Upper lobe of right lung (tissue), 1 donor: ENCODE results near the gene CD93. TPM values are rescaled to one million over a fixed set of nuclear protein-coding genes. Genes with fewer than 3 reads are reported as not detected.

Experiments
- ATAC-seq: fragments of 200-7000 bp; cut with Tn5 transposase; one replicate; pipeline ENCODE4 v1.9.1; 2020; ENCODE audit warnings: mild to moderate bottlenecking, moderate library complexity
- DNase-seq: peaks from one replicate; pipeline ENCODE4 v3.0.0-alpha.2; 2020
- H3K27ac ChIP-seq: fragments of 200-600 bp; one replicate; pipeline ENCODE4 v1.8.0; 2022
- H3K27me3 ChIP-seq: fragments of 200-600 bp; one replicate; pipeline ENCODE4 v1.8.0; 2022; ENCODE audit warnings: mild to moderate bottlenecking
- H3K36me3 ChIP-seq: fragments of 200-600 bp; one replicate; pipeline ENCODE4 v1.8.0; 2022
- H3K4me1 ChIP-seq: fragments of 200-600 bp; one replicate; pipeline ENCODE4 v1.8.0; 2022
- H3K4me3 ChIP-seq: fragments of 200-600 bp; one replicate; pipeline ENCODE4 v1.8.0; 2022; ENCODE audit warnings: mild to moderate bottlenecking
- H3K9me3 ChIP-seq: fragments of 200-600 bp; one replicate; pipeline ENCODE4 v1.8.0; 2022
- CTCF ChIP-seq: fragments of 200-600 bp; IDR thresholded peaks from one replicate; pipeline ENCODE4 v1.8.0; 2022; ENCODE audit warnings: antibody characterized with exemption
- intact Hi-C: fragments of 100-400 bp; cut with DNase I; formaldehyde crosslinking; loops from one replicate; pipeline ENCODE4 v1.11.0; 2022
- total RNA-seq: library from RNA; stranded (reverse); fragmentation: NEBNext Ultra II Directional; extraction: Animal tissue kit (Norgen Biotek cat#: 25700); gene quantifications from one replicate; pipeline ENCODE4 v1.2.1, GENCODE V29; 2021
- donor health status: DM: no; HTN: yes; CAD: no; lungs with severe emphysema.

CD93 gene
- total RNA-seq, 1 donor from 2014 or later = 160 TPM

- peaks cover 35% of the 10 kb centered on the region for H3K27me3 ChIP-seq
- intact Hi-C loops = no loop called here
These were observed 38.3 kb downstream of the CD93 start for GRCh38 chr20:23047738-23048214.

DNA sequence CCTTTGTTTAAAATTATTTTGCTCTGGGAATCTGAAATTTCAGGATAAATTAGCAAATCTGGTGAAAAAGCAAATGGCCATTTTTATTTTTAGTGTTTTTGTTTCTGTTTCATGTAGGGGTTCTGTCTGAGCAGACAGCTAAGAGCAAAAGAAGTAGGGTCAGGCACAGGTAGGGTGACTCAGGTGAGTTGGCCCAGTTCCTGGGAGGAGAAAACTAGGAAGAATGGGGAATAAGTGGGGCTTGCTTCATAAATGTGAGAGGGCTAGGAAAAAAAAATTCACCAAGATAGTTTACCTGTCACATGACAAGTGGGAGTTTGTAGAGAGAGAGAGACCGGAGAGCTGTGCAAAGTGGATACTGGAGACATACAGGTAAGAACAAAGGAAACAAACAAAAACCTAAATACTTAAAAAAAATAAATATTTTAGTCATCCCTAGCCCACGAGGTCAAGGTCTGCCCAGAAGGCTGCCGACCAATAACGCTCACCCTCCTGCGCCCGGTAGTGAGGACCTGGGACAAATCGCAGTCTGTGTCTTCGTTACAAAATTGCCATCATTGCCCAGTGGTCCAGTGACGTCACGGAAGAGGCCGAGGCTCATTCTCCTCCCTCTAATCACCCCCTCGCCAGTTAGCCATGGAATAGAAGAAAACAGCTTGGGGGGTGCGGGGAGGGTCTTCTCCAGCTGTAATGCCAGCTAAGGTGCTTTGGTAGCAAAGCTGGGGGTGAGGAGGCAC lies 39.0 kb downstream of the CD93 start:
- TF ChIP-seq CTCF = no peak
- Histone ChIP-seq H3K36me3 (no peaks in the 10 kb centered on the region), H3K9me3 (no peaks in the 10 kb centered on the region), H3K4me3 (peak overlapping the region; percentile 68), H3K27me3 (peaks cover 40% of the 10 kb centered on the region), H3K27ac (peak overlapping the region; percentile 90), H3K4me1 (peaks cover 27% of the 10 kb centered on the region)
- DNase-seq (no peak), ATAC-seq (no peak)
- intact Hi-C loops = no loop called here

More at GRCh38 chr20:23047738-23048214, 38.3 kb downstream of the CD93 start:
- no peaks in the 10 kb centered on the region for H3K36me3 ChIP-seq
- H3K4me3 ChIP-seq = peak overlapping the region; percentile 68
- TF ChIP-seq CTCF = no peak
- peak overlapping the region; percentile 90 for H3K27ac ChIP-seq
- H3K4me1 ChIP-seq = peaks cover 27% of the 10 kb centered on the region
- no peaks in the 10 kb centered on the region for H3K9me3 ChIP-seq
- DNase-seq (peak; percentile 78), ATAC-seq (no peak)

GRCh38 chr20:23046431-23046830 lies 39.7 kb downstream of the CD93 start:
- TF ChIP-seq CTCF = no peak
- ATAC-seq = no peak
- peaks cover 23% of the 10 kb centered on the region for H3K4me1 ChIP-seq
- peak overlapping the region; percentile 68 for H3K4me3 ChIP-seq
- no peak for DNase-seq
- H3K27me3 ChIP-seq = peaks cover 46% of the 10 kb centered on the region
- no peaks in the 10 kb centered on the region for H3K9me3 ChIP-seq
- H3K36me3 ChIP-seq = no peaks in the 10 kb centered on the region
- intact Hi-C loops = no loop called here
- H3K27ac ChIP-seq = no peak overlapping the region

DNA sequence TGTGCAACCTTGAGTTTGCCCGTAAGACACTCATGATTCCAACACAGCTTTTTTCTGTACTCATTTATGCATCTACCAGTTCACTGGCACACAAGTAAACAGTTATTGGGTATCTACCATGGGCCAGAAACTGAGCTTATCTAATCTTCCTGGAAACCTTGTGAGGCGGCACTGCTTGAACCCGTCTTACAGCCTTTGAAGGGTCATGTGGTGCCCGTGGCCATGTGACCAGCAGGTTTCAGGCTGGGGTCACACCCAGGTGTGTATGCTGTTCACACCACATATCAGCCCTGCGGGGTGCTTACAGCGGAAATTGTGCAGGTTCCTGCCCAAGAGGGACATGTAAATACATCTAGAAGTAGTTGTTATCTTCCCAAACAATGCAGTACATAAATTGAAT lies 42.7 kb downstream of the CD93 start:
- Histone ChIP-seq H3K9me3 (no peaks in the 10 kb centered on the region), H3K27ac (no peak overlapping the region), H3K4me1 (peaks cover 18% of the 10 kb centered on the region), H3K27me3 (peaks cover 39% of the 10 kb centered on the region), H3K36me3 (no peaks in the 10 kb centered on the region), H3K4me3 (no peak overlapping the region)
- TF ChIP-seq CTCF = no peak
- ATAC-seq = no peak
- DNase-seq = no peak
- intact Hi-C loops = no loop called here

- Histone ChIP-seq H3K4me3 (no peak overlapping the region), H3K27me3 (peaks cover 28% of the 10 kb centered on the region), H3K9me3 (no peaks in the 10 kb centered on the region), H3K27ac (no peak overlapping the region), H3K36me3 (no peaks in the 10 kb centered on the region), H3K4me1 (peaks cover 8% of the 10 kb centered on the region)
- intact Hi-C loops = no loop called here
- no peak for ATAC-seq
- TF ChIP-seq CTCF = no peak
- no peak for DNase-seq
These were observed 43.9 kb downstream of the CD93 start for GRCh38 chr20:23042270-23042669.
